ENCODE measurements around the gene MT1G.
"Not testable (repeated sequence)": the region's sequence is repeated elsewhere in the genome, so short reads cannot be mapped to it uniquely, and the experiment has no call there.

The MT1G gene

GRCh38 chr16:56636616-56637413 is 31.1 kb downstream of the MT1G start:
- DNase-seq (ENCODE audit: low spot score), result no peak

GRCh38 chr16:56635441-56635967 is 32.4 kb downstream of the MT1G start:
- no peak for DNase-seq (ENCODE audit: low spot score)

- DNase-seq (ENCODE audit: low spot score), result no peak
Observed at GRCh38 chr16:56634715-56635440, 33.0 kb downstream of the MT1G start.

GRCh38 chr16:56633535-56633934 is 34.3 kb downstream of the MT1G start:
- no peak for DNase-seq (ENCODE audit: low spot score)

- no peak for DNase-seq (ENCODE audit: low spot score)
Observed at GRCh38 chr16:56632848-56633365, 35.0 kb downstream of the MT1G start.

GRCh38 chr16:56632156-56632847 is 35.6 kb downstream of the MT1G start, which contains the start of gene MT1M:
MT1M (plus strand) TSS chr16:56632659; CDS start chr16:56632732, 73 bp downstream.
- no peak for DNase-seq (ENCODE audit: low spot score)

- no peak for DNase-seq (ENCODE audit: low spot score)
Observed at GRCh38 chr16:56631832-56632155, 36.1 kb downstream of the MT1G start.

- no peak for DNase-seq (ENCODE audit: low spot score)
Observed at GRCh38 chr16:56631197-56631596, 36.7 kb downstream of the MT1G start.

- no peak for DNase-seq (ENCODE audit: low spot score)
Observed at GRCh38 chr16:56630134-56630533, 37.7 kb downstream of the MT1G start.

- DNase-seq (ENCODE audit: low spot score), result no peak
Observed at GRCh38 chr16:56629531-56629930, 38.3 kb downstream of the MT1G start.

GRCh38 chr16:56628486-56629350 is 39.1 kb downstream of the MT1G start:
- DNase-seq (ENCODE audit: low spot score), result no peak

- DNase-seq (ENCODE audit: low spot score), result no peak
Observed at GRCh38 chr16:56626685-56627084, 41.2 kb downstream of the MT1G start.

- no peak for DNase-seq (ENCODE audit: low spot score)
Observed at GRCh38 chr16:56625943-56626654, 41.8 kb downstream of the MT1G start.

- DNase-seq (ENCODE audit: low spot score), result peak; percentile 79
Observed at GRCh38 chr16:56625140-56625942, 42.5 kb downstream of the MT1G start, which contains the start of gene MT1E. MT1E (plus strand) TSS chr16:56625781; CDS start chr16:56625852, 71 bp downstream.

- DNase-seq (ENCODE audit: low spot score), result no peak
Observed at GRCh38 chr16:56623637-56624036, 44.2 kb downstream of the MT1G start.

- DNase-seq (ENCODE audit: low spot score), result not testable (repeated sequence)
Observed at GRCh38 chr16:56623184-56623583, 44.7 kb downstream of the MT1G start.

GRCh38 chr16:56621665-56622445 is 46.0 kb downstream of the MT1G start:
- not testable (repeated sequence) for DNase-seq (ENCODE audit: low spot score)

- DNase-seq (ENCODE audit: low spot score), result no peak
Observed at GRCh38 chr16:56620339-56620897, 47.4 kb downstream of the MT1G start.

GRCh38 chr16:56618138-56618537 is 49.7 kb downstream of the MT1G start:
- no peak for DNase-seq (ENCODE audit: low spot score)

All from kidney capillary endothelial cell (primary cell).